HepG2 (cell line): ENCODE measurements around the gene SUN5. TPM values are rescaled to one million over a fixed set of nuclear protein-coding genes. Genes with fewer than 3 reads are reported as not detected.

Source experiments
- ASH2L ChIP-seq: fragments of 300-600, 200-600 bp; sonication (generic); IDR thresholded peaks from 2 replicates; pipeline ENCODE4 v1.7.0; 2017; ENCODE audit warnings: low read depth, mild to moderate bottlenecking, moderate library complexity, mixed read lengths, low read length; ENCODE audit not compliant: insufficient read length
- CHD2 ChIP-seq: IDR thresholded peaks from 2 replicates; pipeline ENCODE4 v1.6.1; 2011; ENCODE audit warnings: low read depth, low read length, improper control_type of control experiment
- FOXJ3 ChIP-seq: sonication (generic); formaldehyde crosslinking; IDR thresholded peaks from 2 replicates; pipeline ENCODE4 v1.4.0; 2020; ENCODE audit warnings: missing genetic modification reagents, mild to moderate bottlenecking, borderline replicate concordance
- FOXK2 ChIP-seq: fragments of 450-650 bp; IDR thresholded peaks from 2 replicates; pipeline ENCODE4 v1.6.1; 2016
- FOXP1 ChIP-seq, 2 experiments: fragments of 450-650 bp in 1 of 2; IDR thresholded peaks; 2 replicates each; pipeline ENCODE4 v1.6.1; 2017 to 2018; ENCODE audit warnings: antibody characterized with exemption in 1 of 2
- MED8 ChIP-seq: sonication (generic); formaldehyde crosslinking; IDR thresholded peaks from 2 replicates; pipeline ENCODE4 v1.8.1; 2023; ENCODE audit warnings: mild to moderate bottlenecking, missing genetic modification reagents; ENCODE audit not compliant: insufficient replicate concordance
- PHF20 ChIP-seq: sonication (generic); formaldehyde crosslinking; IDR thresholded peaks from 2 replicates; pipeline ENCODE4 v1.5.0; 2020; ENCODE audit warnings: mild to moderate bottlenecking, missing genetic modification reagents
- SYNCRIP ChIP-seq: fragments of 200-400 bp; formaldehyde crosslinking; IDR thresholded peaks from 2 replicates; pipeline ENCODE4 v1.6.1; 2018; ENCODE audit warnings: mild to moderate bottlenecking, low read depth, low read length; ENCODE audit not compliant: insufficient read depth
- ZFP62 ChIP-seq: sonication (generic); formaldehyde crosslinking; IDR thresholded peaks from 2 replicates; pipeline ENCODE4 v1.4.0; 2020; ENCODE audit warnings: missing genetic modification reagents
- ZFYVE20 ChIP-seq: sonication (generic); formaldehyde crosslinking; IDR thresholded peaks from 2 replicates; pipeline ENCODE4 v1.8.0; 2023; ENCODE audit warnings: low read depth, mild to moderate bottlenecking, moderate library complexity, missing genetic modification reagents, borderline replicate concordance
- ZNF234 ChIP-seq: sonication (generic); formaldehyde crosslinking; conservative IDR thresholded peaks from 2 replicates; pipeline ENCODE4 v1.5.1; 2020; ENCODE audit warnings: mild to moderate bottlenecking, missing genetic modification reagents
- ZNF558 ChIP-seq: sonication (generic); formaldehyde crosslinking; IDR thresholded peaks from 2 replicates; pipeline ENCODE4 v1.9.0; 2022; ENCODE audit warnings: mild to moderate bottlenecking, missing genetic modification reagents, borderline replicate concordance
- ZNF615 ChIP-seq: sonication (generic); formaldehyde crosslinking; IDR thresholded peaks from 2 replicates; pipeline ENCODE4 v1.5.0; 2020; ENCODE audit warnings: mild to moderate bottlenecking, missing genetic modification reagents, borderline replicate concordance
- ZNF746 ChIP-seq: sonication (generic); formaldehyde crosslinking; IDR thresholded peaks from 2 replicates; pipeline ENCODE4 v1.8.0; 2022; ENCODE audit warnings: mild to moderate bottlenecking, missing genetic modification reagents
- polyA plus RNA-seq, 8 experiments: library from polyadenylated mRNA; depleted of rRNA in 3 of 8; stranded (reverse) in 7 of 8; unstranded in 1 of 8; fragments of >200 nt; fragmentation: Illumina TruSeq in 4 of 8; extraction: Trizol in 4 of 8; gene quantifications; 2 replicates each; pipeline versions ENCODE4 v1.2.1 to v1.2.3, GENCODE V29; 2011 to 2016; ENCODE audit warnings: low read depth in 4 of 8, missing spikeins in 1 of 8, mixed read lengths in 1 of 8; ENCODE audit not compliant: insufficient read depth in 1 of 8
- total RNA-seq, 5 experiments: library from RNA; depleted of rRNA; stranded (reverse); fragments of >200 nt; fragmentation: Illumina TruSeq; extraction: Trizol; gene quantifications; 2 replicates each; pipeline ENCODE4 v1.2.3, GENCODE V29; 2016; ENCODE audit warnings: low read depth in 1 of 5
- TF ChIP-seq, protein P1 (sequence below): sonication (generic); formaldehyde crosslinking; conservative IDR thresholded peaks from 2 replicates; pipeline ENCODE4 v1.8.0; 2022; ENCODE audit warnings: low read depth, missing genetic modification reagents
- TF ChIP-seq, protein P2 (sequence below): sonication (generic); formaldehyde crosslinking; IDR thresholded peaks from 2 replicates; pipeline ENCODE4 v1.4.0; 2020; ENCODE audit warnings: missing genetic modification reagents; ENCODE audit errors: not compliant biosample characterization
- TF ChIP-seq, protein P3 (sequence below): sonication (generic); formaldehyde crosslinking; IDR thresholded peaks from 2 replicates; pipeline ENCODE4 v1.9.0; 2021; ENCODE audit warnings: mild to moderate bottlenecking, missing genetic modification reagents
- TF ChIP-seq, protein P4 (sequence below): sonication (generic); formaldehyde crosslinking; IDR thresholded peaks from 2 replicates; pipeline ENCODE4 v1.4.0; 2020; ENCODE audit warnings: mild to moderate bottlenecking, low read depth, missing genetic modification reagents

SUN5 gene
- total and polyA plus RNA-seq, 2 of the 13 experiments (the other 11 are each of a cell fraction or from before 2014, with no cell fraction given): not detected

DNA sequence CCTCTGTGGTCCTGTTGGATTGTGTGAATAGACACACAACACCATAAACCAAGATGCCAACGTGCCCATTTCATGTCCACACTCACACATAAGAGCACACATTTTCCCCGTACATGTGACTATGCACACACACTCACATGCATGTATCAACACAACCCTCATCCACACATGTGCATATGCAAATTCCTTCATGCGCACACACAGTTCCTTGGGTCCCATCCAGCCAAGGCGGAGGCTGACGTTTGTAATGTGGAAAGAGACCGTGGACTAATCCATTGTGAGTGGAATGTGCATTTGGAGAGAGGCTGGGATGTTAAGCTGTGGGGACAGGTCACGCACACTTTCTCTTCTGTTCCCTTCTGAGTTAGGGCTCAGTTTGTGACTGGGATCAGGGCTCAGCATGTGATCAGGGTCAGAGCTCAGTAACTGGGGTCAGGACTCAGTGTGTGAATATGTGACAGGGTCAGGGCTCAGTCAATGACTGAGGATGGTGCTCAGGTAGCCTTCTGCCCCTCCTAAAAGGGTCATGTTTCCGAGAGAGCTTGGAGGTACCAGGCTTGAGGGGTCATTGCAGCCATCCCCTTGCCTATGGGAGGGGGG lies 2.6 kb upstream of the SUN5 start (continued):
- TF ChIP-seq, protein P1, sequence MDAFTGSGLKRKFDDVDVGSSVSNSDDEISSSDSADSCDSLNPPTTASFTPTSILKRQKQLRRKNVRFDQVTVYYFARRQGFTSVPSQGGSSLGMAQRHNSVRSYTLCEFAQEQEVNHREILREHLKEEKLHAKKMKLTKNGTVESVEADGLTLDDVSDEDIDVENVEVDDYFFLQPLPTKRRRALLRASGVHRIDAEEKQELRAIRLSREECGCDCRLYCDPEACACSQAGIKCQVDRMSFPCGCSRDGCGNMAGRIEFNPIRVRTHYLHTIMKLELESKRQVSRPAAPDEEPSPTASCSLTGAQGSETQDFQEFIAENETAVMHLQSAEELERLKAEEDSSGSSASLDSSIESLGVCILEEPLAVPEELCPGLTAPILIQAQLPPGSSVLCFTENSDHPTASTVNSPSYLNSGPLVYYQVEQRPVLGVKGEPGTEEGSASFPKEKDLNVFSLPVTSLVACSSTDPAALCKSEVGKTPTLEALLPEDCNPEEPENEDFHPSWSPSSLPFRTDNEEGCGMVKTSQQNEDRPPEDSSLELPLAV (CRISPR knock-in tag): no peak
- no peak for TF ChIP-seq ZNF746 (CRISPR knock-in tag)
- TF ChIP-seq FOXK2: no peak
- TF ChIP-seq, protein P2, sequence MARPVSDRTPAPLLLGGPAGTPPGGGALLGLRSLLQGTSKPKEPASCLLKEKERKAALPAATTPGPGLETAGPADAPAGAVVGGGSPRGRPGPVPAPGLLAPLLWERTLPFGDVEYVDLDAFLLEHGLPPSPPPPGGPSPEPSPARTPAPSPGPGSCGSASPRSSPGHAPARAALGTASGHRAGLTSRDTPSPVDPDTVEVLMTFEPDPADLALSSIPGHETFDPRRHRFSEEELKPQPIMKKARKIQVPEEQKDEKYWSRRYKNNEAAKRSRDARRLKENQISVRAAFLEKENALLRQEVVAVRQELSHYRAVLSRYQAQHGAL: no peak
- TF ChIP-seq FOXP1 (IDR thresholded peaks at IDR 0.05): no peak
- TF ChIP-seq FOXP1 (CRISPR knock-in tag; IDR thresholded peaks at IDR 0.05): no peak
- TF ChIP-seq PHF20 (CRISPR knock-in tag): no peak
- no peak for TF ChIP-seq FOXJ3
- TF ChIP-seq, protein P3, sequence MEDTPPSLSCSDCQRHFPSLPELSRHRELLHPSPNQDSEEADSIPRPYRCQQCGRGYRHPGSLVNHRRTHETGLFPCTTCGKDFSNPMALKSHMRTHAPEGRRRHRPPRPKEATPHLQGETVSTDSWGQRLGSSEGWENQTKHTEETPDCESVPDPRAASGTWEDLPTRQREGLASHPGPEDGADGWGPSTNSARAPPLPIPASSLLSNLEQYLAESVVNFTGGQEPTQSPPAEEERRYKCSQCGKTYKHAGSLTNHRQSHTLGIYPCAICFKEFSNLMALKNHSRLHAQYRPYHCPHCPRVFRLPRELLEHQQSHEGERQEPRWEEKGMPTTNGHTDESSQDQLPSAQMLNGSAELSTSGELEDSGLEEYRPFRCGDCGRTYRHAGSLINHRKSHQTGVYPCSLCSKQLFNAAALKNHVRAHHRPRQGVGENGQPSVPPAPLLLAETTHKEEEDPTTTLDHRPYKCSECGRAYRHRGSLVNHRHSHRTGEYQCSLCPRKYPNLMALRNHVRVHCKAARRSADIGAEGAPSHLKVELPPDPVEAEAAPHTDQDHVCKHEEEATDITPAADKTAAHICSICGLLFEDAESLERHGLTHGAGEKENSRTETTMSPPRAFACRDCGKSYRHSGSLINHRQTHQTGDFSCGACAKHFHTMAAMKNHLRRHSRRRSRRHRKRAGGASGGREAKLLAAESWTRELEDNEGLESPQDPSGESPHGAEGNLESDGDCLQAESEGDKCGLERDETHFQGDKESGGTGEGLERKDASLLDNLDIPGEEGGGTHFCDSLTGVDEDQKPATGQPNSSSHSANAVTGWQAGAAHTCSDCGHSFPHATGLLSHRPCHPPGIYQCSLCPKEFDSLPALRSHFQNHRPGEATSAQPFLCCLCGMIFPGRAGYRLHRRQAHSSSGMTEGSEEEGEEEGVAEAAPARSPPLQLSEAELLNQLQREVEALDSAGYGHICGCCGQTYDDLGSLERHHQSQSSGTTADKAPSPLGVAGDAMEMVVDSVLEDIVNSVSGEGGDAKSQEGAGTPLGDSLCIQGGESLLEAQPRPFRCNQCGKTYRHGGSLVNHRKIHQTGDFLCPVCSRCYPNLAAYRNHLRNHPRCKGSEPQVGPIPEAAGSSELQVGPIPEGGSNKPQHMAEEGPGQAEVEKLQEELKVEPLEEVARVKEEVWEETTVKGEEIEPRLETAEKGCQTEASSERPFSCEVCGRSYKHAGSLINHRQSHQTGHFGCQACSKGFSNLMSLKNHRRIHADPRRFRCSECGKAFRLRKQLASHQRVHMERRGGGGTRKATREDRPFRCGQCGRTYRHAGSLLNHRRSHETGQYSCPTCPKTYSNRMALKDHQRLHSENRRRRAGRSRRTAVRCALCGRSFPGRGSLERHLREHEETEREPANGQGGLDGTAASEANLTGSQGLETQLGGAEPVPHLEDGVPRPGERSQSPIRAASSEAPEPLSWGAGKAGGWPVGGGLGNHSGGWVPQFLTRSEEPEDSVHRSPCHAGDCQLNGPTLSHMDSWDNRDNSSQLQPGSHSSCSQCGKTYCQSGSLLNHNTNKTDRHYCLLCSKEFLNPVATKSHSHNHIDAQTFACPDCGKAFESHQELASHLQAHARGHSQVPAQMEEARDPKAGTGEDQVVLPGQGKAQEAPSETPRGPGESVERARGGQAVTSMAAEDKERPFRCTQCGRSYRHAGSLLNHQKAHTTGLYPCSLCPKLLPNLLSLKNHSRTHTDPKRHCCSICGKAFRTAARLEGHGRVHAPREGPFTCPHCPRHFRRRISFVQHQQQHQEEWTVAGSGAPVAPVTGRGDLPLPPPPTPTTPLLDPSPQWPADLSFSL (CRISPR knock-in tag): peak; percentile 93
- TF ChIP-seq ZNF558 (CRISPR knock-in tag): no peak
- no peak for TF ChIP-seq SYNCRIP
- TF ChIP-seq CHD2: no peak
- 0 out of 2 replicates have a peak, but pooled peaks have one; percentile 3 for TF ChIP-seq ZFYVE20
- no peak for TF ChIP-seq MED8 (CRISPR knock-in tag)
- TF ChIP-seq, protein P4, sequence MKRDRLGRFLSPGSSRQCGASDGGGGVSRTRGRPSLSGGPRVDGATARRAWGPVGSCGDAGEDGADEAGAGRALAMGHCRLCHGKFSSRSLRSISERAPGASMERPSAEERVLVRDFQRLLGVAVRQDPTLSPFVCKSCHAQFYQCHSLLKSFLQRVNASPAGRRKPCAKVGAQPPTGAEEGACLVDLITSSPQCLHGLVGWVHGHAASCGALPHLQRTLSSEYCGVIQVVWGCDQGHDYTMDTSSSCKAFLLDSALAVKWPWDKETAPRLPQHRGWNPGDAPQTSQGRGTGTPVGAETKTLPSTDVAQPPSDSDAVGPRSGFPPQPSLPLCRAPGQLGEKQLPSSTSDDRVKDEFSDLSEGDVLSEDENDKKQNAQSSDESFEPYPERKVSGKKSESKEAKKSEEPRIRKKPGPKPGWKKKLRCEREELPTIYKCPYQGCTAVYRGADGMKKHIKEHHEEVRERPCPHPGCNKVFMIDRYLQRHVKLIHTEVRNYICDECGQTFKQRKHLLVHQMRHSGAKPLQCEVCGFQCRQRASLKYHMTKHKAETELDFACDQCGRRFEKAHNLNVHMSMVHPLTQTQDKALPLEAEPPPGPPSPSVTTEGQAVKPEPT (CRISPR knock-in tag): 0 out of 2 replicates have a peak, but pooled peaks have one; percentile 6
- no peak; the same call in 1 of the 2 replicates for TF ChIP-seq ZFP62 (CRISPR knock-in tag)
- TF ChIP-seq ASH2L: no peak
- TF ChIP-seq ZNF615: no peak
- TF ChIP-seq ZNF234 (CRISPR knock-in tag): no peak
